GM19025 (cell line): ENCODE data around the gene CYTL1.
"Not testable (repeated sequence)": the region's sequence is repeated elsewhere in the genome, so short reads cannot be mapped to it uniquely, and the experiment has no call there.

Source experiments
- ATAC-seq: cut with Tn5 transposase; IDR thresholded peaks from one replicate; pipeline ENCODE4 v1.9.1; 2021; ENCODE audit warnings: mild to moderate bottlenecking, low read depth, moderate library complexity; ENCODE audit not compliant: unreplicated experiment

CYTL1 gene

GRCh38 chr4:5019274-5019673, at the start of gene CYTL1:
TSS of gene CYTL1 (minus strand) at chr4:5019458. CDS start at chr4:5019445, 13 bp downstream.
- ATAC-seq: no peak

- ATAC-seq: no peak
Measured at GRCh38 chr4:5067908-5068307, 48.6 kb upstream of the CYTL1 start.

GRCh38 chr4:5066968-5067367, 47.7 kb upstream of the CYTL1 start:
- not testable (repeated sequence) for ATAC-seq

GRCh38 chr4:5066101-5066500, 46.8 kb upstream of the CYTL1 start:
- ATAC-seq: no peak

- no peak for ATAC-seq
Measured at GRCh38 chr4:5055411-5055810, 36.2 kb upstream of the CYTL1 start.

GRCh38 chr4:5054532-5054931, 35.3 kb upstream of the CYTL1 start:
- ATAC-seq: no peak

GRCh38 chr4:5052726-5053425, 33.6 kb upstream of the CYTL1 start:
- no peak for ATAC-seq

- ATAC-seq: no peak
Measured at GRCh38 chr4:5052204-5052702, 33.0 kb upstream of the CYTL1 start.

- ATAC-seq: no peak
Measured at GRCh38 chr4:5051278-5052203, 32.3 kb upstream of the CYTL1 start, which contains the start of gene STK32B. TSS of gene STK32B (plus strand) at chr4:5051480.

- ATAC-seq: no peak
Measured at GRCh38 chr4:5050520-5051277, 31.4 kb upstream of the CYTL1 start.

- no peak for ATAC-seq
Measured at GRCh38 chr4:5048721-5049120, 29.5 kb upstream of the CYTL1 start.

GRCh38 chr4:5045097-5045496, 25.8 kb upstream of the CYTL1 start:
- ATAC-seq: no peak

- ATAC-seq: no peak
Measured at GRCh38 chr4:5044341-5044740, 25.1 kb upstream of the CYTL1 start.

- ATAC-seq: no peak
Measured at GRCh38 chr4:5043579-5043978, 24.3 kb upstream of the CYTL1 start.

GRCh38 chr4:5041699-5042098, 22.4 kb upstream of the CYTL1 start:
- ATAC-seq: no peak

GRCh38 chr4:5040856-5041620, 21.8 kb upstream of the CYTL1 start:
- ATAC-seq: no peak

- no peak for ATAC-seq
Measured at GRCh38 chr4:5039800-5040199, 20.5 kb upstream of the CYTL1 start.

GRCh38 chr4:5037553-5038551, 18.6 kb upstream of the CYTL1 start:
- no peak for ATAC-seq

- ATAC-seq: no peak
Measured at GRCh38 chr4:5036239-5036638, 17.0 kb upstream of the CYTL1 start.
